HT-29 (cell line): ENCODE data around the gene DALRD3. TPM values are rescaled to one million over a fixed set of nuclear protein-coding genes. Genes with fewer than 3 reads are reported as not detected.

Experiments
- DNase-seq: peaks from one replicate; pipeline ENCODE4 v3.0.0-alpha.2; 2015; ENCODE audit warnings: low spot score
- small RNA-seq: library from RNA; depleted of rRNA; stranded (forward); fragments of <200 nt; gene quantifications from one replicate; pipeline ENCODE3, GENCODE V24; 2014
- total RNA-seq: library from RNA; depleted of rRNA; stranded (reverse); fragments of >200 nt; shearing (Covaris generic); gene quantifications from 2 replicates; pipeline ENCODE4 v1.2.3, GENCODE V29; 2014; rRNA removed

The DALRD3 gene
- total RNA-seq, 1 experiment from 2014 or later = 45.4 TPM

DNA sequence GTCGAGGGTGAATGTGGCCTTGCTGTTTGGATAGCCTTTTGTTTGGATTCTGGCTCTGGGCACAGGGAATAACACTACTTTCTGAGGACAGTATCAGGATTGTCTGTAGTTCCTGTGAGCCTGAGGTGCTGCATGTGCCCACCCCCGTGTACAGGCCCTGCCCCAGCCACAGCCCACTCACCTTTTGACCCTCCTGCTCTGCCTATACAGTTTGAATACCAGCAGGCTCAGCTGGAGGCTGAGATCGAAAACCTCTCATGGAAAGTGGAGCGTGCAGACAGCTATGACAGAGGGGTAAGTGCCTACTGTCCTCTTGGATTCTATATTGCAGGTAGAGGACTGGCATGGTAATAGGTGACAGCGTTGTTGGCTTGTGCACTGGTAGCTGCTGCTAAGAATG, 35.7 kb downstream of the DALRD3 start:
- DNase-seq = no peak

DNA sequence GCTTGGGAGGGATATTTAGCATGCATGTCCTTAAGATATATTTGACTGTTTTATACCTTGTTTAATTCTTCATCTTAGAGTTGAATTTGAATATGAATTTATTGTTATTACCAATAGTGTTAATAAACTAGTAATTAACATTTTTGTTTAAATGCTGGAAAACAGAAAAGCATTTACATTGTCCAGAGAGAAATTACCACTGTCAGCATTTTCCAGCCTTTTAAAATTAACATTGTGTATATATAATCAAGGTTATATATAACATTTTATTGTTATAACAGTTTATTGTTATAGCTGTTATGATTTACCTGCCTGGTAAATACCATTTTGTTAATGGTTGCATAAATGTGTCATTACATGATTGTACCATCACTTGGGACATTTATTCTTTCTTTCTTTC, 36.4 kb downstream of the DALRD3 start:
- no peak for DNase-seq

DNA sequence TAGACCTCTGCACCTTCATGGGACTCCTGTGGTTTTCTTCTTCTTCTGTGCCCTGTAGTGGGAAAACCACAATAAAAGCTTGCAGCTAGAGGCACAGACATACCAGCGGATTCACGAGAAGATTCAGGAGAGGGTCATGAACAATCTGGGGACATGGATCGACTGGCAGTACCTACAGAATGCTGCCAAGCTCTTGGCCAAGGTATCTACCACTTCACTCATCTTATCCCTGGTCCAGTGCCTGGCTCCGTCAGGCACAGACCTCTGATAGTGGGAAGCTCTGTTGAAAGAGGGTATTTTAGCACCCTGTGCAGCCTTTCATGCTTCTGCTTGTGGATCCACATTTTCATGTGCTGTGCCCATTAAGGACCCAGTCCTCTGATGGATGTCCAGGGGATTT, 38.1 kb downstream of the DALRD3 start:
- DNase-seq = no peak

DNA sequence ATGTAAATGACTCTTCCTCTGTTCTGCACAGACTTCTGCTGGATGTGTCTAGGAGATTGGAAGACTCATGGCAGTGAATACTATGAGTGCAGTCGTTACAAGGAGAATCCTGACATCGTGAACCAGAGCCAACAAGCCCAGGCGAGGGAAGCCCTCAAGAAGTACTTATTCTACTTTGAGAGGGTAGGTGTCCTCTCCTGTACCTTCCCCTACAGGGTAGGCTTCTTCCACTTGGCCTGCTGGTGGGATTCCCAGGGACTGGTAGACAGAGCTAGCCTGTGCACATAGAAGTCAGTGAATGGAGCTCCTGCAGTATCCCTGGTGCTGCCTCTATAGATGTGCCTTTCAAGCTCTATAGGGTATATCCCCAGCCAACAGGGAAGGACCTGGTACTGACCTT, 38.9 kb downstream of the DALRD3 start:
- DNase-seq = no peak

DNA sequence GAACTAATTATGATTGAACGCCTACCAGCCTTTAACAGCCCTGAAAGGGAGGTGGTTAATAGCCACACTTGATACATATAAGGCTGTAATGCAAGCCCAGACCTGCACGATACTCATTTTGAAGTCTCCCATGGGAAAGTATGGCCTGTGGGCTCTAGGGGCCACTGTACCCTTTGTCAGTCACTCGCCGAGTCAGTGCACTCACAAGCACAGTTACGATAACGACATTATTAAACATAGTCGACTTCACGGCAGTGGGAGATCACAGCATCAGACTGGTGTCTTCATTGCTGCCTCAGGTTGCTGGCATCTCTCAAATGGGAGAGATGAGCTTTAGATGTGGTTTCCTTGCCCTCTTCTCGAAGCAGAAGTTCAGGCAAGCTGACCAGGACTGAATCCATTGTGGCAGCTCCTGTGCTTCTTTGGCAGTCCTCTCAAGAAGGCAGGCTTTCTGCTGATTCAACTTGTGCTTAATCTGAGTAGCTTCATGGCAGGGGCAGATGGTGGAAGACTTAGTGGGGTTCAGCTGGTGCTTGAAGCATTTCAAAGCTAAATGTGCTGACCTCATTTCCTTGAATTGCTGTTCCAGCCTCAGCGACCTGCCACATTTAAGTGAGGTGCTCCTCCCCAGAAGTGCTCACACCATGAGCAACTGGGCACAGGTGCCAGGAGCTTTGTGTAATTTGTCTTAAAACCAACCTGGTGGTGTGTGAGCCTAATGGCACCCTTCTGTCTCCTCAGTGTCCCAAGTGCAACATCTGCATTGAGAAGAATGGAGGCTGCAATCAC, 44.1 kb downstream of the DALRD3 start:
- DNase-seq = no peak

DNA sequence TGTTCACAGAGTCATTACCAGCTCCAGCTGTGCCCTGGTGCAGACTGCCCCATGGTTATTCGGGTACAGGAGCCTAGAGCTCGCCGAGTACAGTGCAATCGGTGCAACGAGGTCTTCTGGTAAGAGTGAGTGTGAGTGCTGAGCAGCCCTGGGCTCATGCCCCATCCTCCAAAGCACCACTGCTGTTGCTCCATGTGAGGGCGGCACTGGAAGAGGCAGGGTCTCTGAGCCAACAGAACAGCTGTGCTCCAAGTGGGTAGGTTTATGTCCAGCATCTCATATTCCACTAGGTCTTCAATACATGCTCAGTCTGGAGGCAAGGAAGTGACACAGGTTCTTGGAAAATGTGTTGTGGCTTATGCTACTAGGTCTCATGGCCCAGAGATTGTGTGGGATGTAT, 47.8 kb downstream of the DALRD3 start:
- DNase-seq = no peak

DNA sequence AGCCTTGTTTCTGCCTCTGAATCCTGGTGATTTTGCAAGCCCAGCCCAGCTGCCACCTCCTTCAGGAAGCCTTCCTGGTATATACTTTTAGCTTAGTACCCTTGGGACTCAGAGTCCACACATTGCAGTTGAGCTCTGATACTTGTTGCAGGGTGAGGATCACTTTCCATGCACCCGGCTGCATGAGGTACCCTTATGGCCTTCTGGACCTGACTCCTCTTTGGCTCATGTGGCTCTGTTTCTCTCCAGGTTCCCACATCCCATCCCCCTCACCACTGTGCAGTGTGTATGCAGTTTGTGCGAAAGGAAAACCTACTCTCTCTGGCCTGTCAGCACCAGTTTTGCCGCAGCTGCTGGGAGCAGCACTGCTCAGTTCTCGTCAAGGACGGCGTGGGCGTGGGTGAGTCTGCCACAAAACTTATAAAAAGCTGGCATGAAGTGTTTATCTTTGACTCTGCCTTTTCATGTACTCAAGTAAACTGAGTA, 51.5 kb downstream of the DALRD3 start:
- DNase-seq = no peak

DNA sequence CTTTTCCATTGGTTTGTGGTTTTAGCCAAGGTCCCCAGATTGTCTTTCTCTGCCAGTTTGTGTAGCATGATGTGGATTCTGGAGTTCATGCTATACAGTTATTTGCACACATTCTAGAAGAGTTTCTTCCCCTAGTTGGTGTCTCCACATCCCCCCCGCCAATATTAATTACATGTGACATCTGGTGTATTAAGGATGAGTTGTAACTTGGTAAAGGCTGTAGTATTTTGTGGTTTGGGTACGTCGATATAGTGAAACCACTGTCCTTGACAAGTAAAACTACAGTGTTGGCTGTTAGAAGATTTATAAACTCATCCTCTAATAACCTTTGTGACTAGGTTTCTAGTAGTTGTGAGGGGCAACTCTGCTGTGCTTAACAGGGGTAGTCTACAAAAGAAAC, 52.0 kb downstream of the DALRD3 start:
- DNase-seq = no peak

Small RNAs within 50 kb of the gene (small RNA-seq; reads per million reads assigned to genes)
- gene MIR191 (537 reads per million, percentile 99 among the genes with 10 or more reads in this experiment), gene MIR425 (7.5 reads per million, percentile 86 among the genes with 10 or more reads in this experiment)

Other genes starting within 250 kb of the DALRD3 start
- gene PRKAR2A, start 170.7 kb downstream of the DALRD3 start, total RNA-seq = 54.9 and 56.2 TPM in 2 replicates
- gene SLC25A20, start 119.7 kb downstream of the DALRD3 start, total RNA-seq = 9.1 and 11.3 TPM in 2 replicates
- gene ARIH2, start 99.7 kb downstream of the DALRD3 start, total RNA-seq = 48.0 and 58.7 TPM in 2 replicates
- 61.2 and 67.7 TPM in 2 replicates for gene P4HTM, start 28.3 kb downstream of the DALRD3 start, total RNA-seq
- gene WDR6, start 11.2 kb downstream of the DALRD3 start, total RNA-seq = 82.3 and 87.1 TPM in 2 replicates
- gene NDUFAF3, start 3.5 kb upstream of the DALRD3 start, total RNA-seq = 254 and 271 TPM in 2 replicates
- 265 and 282 TPM in 2 replicates for gene IMPDH2, start 10.8 kb upstream of the DALRD3 start, total RNA-seq
- gene QRICH1, start 75.5 kb upstream of the DALRD3 start, total RNA-seq = 51.6 and 74.4 TPM in 2 replicates
- gene QARS1, start 86.2 kb upstream of the DALRD3 start, total RNA-seq = 272 and 291 TPM in 2 replicates
- 39.3 and 49.3 TPM in 2 replicates for gene USP19, start 102.2 kb upstream of the DALRD3 start, total RNA-seq
- 49.5 and 56.8 TPM in 2 replicates for gene LAMB2, start 114.5 kb upstream of the DALRD3 start, total RNA-seq
- 12.4 and 19.5 TPM in 2 replicates for gene CCDC71, start 147.8 kb upstream of the DALRD3 start, total RNA-seq
- gene KLHDC8B, start 153.0 kb upstream of the DALRD3 start, total RNA-seq = 0.42 TPM in 1 of 2 replicates, not detected in the other